Smooth muscle cell (in vitro differentiated cells): ENCODE results near the gene DOCK10. TPM values are rescaled to one million over a fixed set of nuclear protein-coding genes. Genes with fewer than 3 reads are reported as not detected.

Experiments used
- DNase-seq: peaks from one replicate; lab custom pipeline; 2025; ENCODE audit not compliant: unreplicated experiment; lab: John Stamatoyannopoulos, UW
- H2AFZ ChIP-seq: fragments of 200-600 bp; sonication (generic); 2 replicates; pipeline ENCODE4 v1.6.0; 2016; ENCODE audit warnings: antibody characterized with exemption, low read depth, mild to moderate bottlenecking
- H3F3A ChIP-seq: fragments of 200-600 bp; sonication (generic); 2 replicates; pipeline ENCODE4 v1.6.0; 2017; ENCODE audit warnings: antibody characterized with exemption, low read depth
- H3K27ac ChIP-seq: fragments of 200-600 bp; sonication (generic); 2 replicates; pipeline ENCODE4 v1.5.1; 2016; ENCODE audit warnings: low read depth, mild to moderate bottlenecking
- H3K27me3 ChIP-seq: fragments of 200-600 bp; sonication (generic); 2 replicates; pipeline ENCODE4 v1.6.1; 2016; ENCODE audit warnings: low read depth, mild to moderate bottlenecking
- H3K36me3 ChIP-seq: fragments of 200-600 bp; sonication (generic); 2 replicates; pipeline ENCODE4 v1.5.1; 2016; ENCODE audit warnings: low read depth
- H3K4me1 ChIP-seq: fragments of 200-600 bp; sonication (generic); 2 replicates; pipeline ENCODE4 v1.5.1; 2016; ENCODE audit warnings: low read depth
- H3K4me2 ChIP-seq: fragments of 200-600 bp; sonication (generic); 2 replicates; pipeline ENCODE4 v1.6.0; 2016; ENCODE audit warnings: mild to moderate bottlenecking
- H3K4me3 ChIP-seq: fragments of 200-600 bp; sonication (generic); 2 replicates; pipeline ENCODE4 v1.5.1; 2016; ENCODE audit warnings: mild to moderate bottlenecking
- H3K79me2 ChIP-seq: fragments of 200-600 bp; sonication (generic); 2 replicates; pipeline ENCODE4 v1.6.0; 2016; ENCODE audit warnings: low read depth, mild to moderate bottlenecking
- H3K9ac ChIP-seq: fragments of 200-600 bp; sonication (generic); 2 replicates; pipeline ENCODE4 v1.6.0; 2016; ENCODE audit warnings: low read depth
- H3K9me3 ChIP-seq: fragments of 200-600 bp; sonication (generic); replicated peaks from 2 replicates; pipeline ENCODE4 v1.5.1; 2016; ENCODE audit warnings: low read depth
- H4K20me1 ChIP-seq: fragments of 200-600 bp; sonication (generic); 2 replicates; pipeline ENCODE4 v1.6.0; 2016; ENCODE audit warnings: low read depth
- CTCF ChIP-seq: fragments of 200-600 bp; sonication (generic); IDR thresholded peaks from 2 replicates; pipeline ENCODE4 v1.5.1; 2017; ENCODE audit warnings: borderline replicate concordance, mild to moderate bottlenecking, antibody characterized with exemption; ENCODE audit not compliant: insufficient read depth, poor library complexity, severe bottlenecking
- WGBS: methylation state at CpG from one replicate; pipeline ENCODE4 v1.1.7; 2016; ENCODE audit warnings: low lambda C conversion rate; 5-methylcytosine and 5-hydroxymethylcytosine counted together
- polyA plus RNA-seq: library from polyadenylated mRNA; unstranded; fragments of >200 nt; fragmentation: Nextera tagmentation; extraction: Ambion mirVana; gene quantifications from 2 replicates; pipeline ENCODE4 v1.2.1, GENCODE V29; 2016
- total RNA-seq: library from RNA; depleted of rRNA; stranded (reverse); fragments of >200 nt; gene quantifications from 2 replicates; pipeline ENCODE4 v1.2.3, GENCODE V29; 2014

Gene DOCK10
- 0.04 TPM in 2 replicates for total RNA-seq
- not detected in 2 replicates for polyA plus RNA-seq

GRCh38 chr2:225041851-225042799 lies at the start of gene DOCK10:
Gene DOCK10 (minus strand): TSS chr2:225042468. CDS start chr2:225042374, 94 bp downstream.
- Histone ChIP-seq H3K27me3 (peaks cover 90% of the 10 kb centered on the region), H3K4me3 (peak within 1 kb of the TSS; percentile 54), H3K27ac (no peak within 1 kb of the TSS), H3K4me2 (peak within 1 kb of the TSS; percentile 88), H4K20me1 (no peaks in the 10 kb centered on the region), H3K36me3 (no peaks in the 10 kb centered on the region), H3K9ac (no peak within 1 kb of the TSS), H3K79me2 (no peaks in the 10 kb centered on the region), H3K4me1 (no peaks in the 10 kb centered on the region), H3K9me3 (no peaks in the 10 kb centered on the region), H3F3A (no peaks in the 10 kb centered on the region), H2AFZ (peak within 1 kb of the TSS; percentile 37)
- TF ChIP-seq CTCF, result no peak
- WGBS, result under 1% methylated on average over 64 of the region's 113 CpGs
- DNase-seq, result no peak

GRCh38 chr2:225091336-225091735 lies 49.1 kb upstream of the DOCK10 start:
- Histone ChIP-seq H3K9ac (no peak overlapping the region), H3K36me3 (no peaks in the 10 kb centered on the region), H3K4me3 (no peak overlapping the region), H4K20me1 (no peaks in the 10 kb centered on the region), H3K79me2 (no peaks in the 10 kb centered on the region), H3K9me3 (no peaks in the 10 kb centered on the region), H3K27me3 (no peaks in the 10 kb centered on the region), H3K4me2 (no peak overlapping the region), H2AFZ (no peak overlapping the region), H3K27ac (peak overlapping the region; percentile 39), H3K4me1 (no peaks in the 10 kb centered on the region), H3F3A (no peaks in the 10 kb centered on the region)
- no peak for TF ChIP-seq CTCF
- DNase-seq, result no peak
- 29% methylated on average over 2 of the region's 2 CpGs for WGBS

- Histone ChIP-seq H3K36me3 (no peaks in the 10 kb centered on the region), H3K9ac (no peak overlapping the region), H3K27ac (peak overlapping the region; percentile 39), H3K9me3 (no peaks in the 10 kb centered on the region), H3K79me2 (no peaks in the 10 kb centered on the region), H3K4me1 (no peaks in the 10 kb centered on the region), H2AFZ (no peak overlapping the region), H3K4me3 (no peak overlapping the region), H3K27me3 (no peaks in the 10 kb centered on the region), H3K4me2 (no peak overlapping the region), H4K20me1 (no peaks in the 10 kb centered on the region), H3F3A (no peaks in the 10 kb centered on the region)
- WGBS, result 64% methylated on average over 3 of the region's 3 CpGs
- no peak for TF ChIP-seq CTCF
- DNase-seq, result no peak
These were observed 48.5 kb upstream of the DOCK10 start for GRCh38 chr2:225090746-225091145.
